HCT116 (cell line): ENCODE results near the gene TAS2R41.

ENCODE experiments used
- CTCF ChIP-seq, 3 experiments: fragments of 200-600 bp in 1 of 3; sonication (generic) in 1 of 3; IDR thresholded peaks in 2 of 3; conservative IDR thresholded peaks in 1 of 3; 2 replicates each; pipeline ENCODE4 v1.5.1; 2012 to 2017; ENCODE audit warnings: low read depth in 2 of 3, low read length in 2 of 3, antibody characterized with exemption in 1 of 3, borderline replicate concordance in 1 of 3, control low read depth in 1 of 3, mild to moderate bottlenecking in 1 of 3, mixed read lengths in 1 of 3, mixed run types in 1 of 3, moderate library complexity in 1 of 3; ENCODE audit not compliant: insufficient read depth in 1 of 3
- ELF1 ChIP-seq: IDR thresholded peaks from 2 replicates; pipeline ENCODE4 v1.6.1; 2012; ENCODE audit warnings: low read depth, borderline replicate concordance
- EZH2 ChIP-seq: fragments of 200-600 bp; sonication (generic); IDR thresholded peaks from 2 replicates; pipeline ENCODE4 v1.6.1; 2017; ENCODE audit warnings: antibody characterized with exemption, mixed run types
- POLR2A ChIP-seq: IDR thresholded peaks from 2 replicates; pipeline ENCODE4 v1.7.0; 2011; ENCODE audit warnings: borderline replicate concordance; ENCODE audit not compliant: insufficient read depth, insufficient read length; ENCODE audit errors: extremely low read depth
- ZBTB33 ChIP-seq: IDR thresholded peaks from 2 replicates; pipeline ENCODE4 v1.6.1; 2011; ENCODE audit warnings: mild to moderate bottlenecking, low read length, moderate library complexity; ENCODE audit not compliant: insufficient replicate concordance; ENCODE audit errors: extremely low read depth
- ZNF274 ChIP-seq: fragments of 200-500 bp; sonication (Bioruptor generic); IDR thresholded peaks from 2 replicates; pipeline ENCODE4 v1.6.1; 2014; ENCODE audit warnings: mild to moderate bottlenecking, low read depth, low read length, inconsistent platforms

- TF ChIP-seq EZH2 (no peak), CTCF (IDR thresholded peaks at IDR 0.05 in 2 of 3, conservative IDR thresholded peaks at IDR 0.05 in 1 of 3; ENCODE audit: borderline replicate concordance in 1 of 3, insufficient read depth in 1 of 3, low read depth in 2 of 3, low read length in 2 of 3) (no peak), ZNF274 (no peak), POLR2A (no peak), ZBTB33 (no peak), ELF1 (no peak)
Observed at GRCh38 chr7:143436325-143436946, 41.2 kb upstream of the TAS2R41 start.
